GM10266 (cell line): ENCODE data around the gene OPRM1.

ENCODE experiments used
- DNase-seq: peaks from one replicate; pipeline ENCODE4 v3.0.0; 2012; ENCODE audit errors: extremely low spot score
- TF ChIP-seq, protein P1 (sequence below): IDR thresholded peaks from 2 replicates; pipeline ENCODE4 v1.5.1; 2012; ENCODE audit warnings: mild to moderate bottlenecking, low read depth; ENCODE audit not compliant: control insufficient read depth, insufficient read depth; ENCODE audit errors: missing control alignments

OPRM1 gene

GRCh38 chr6:154258064-154258757 is 219.2 kb downstream of the OPRM1 start:
- peak; percentile 53 for DNase-seq
- TF ChIP-seq, protein P1, sequence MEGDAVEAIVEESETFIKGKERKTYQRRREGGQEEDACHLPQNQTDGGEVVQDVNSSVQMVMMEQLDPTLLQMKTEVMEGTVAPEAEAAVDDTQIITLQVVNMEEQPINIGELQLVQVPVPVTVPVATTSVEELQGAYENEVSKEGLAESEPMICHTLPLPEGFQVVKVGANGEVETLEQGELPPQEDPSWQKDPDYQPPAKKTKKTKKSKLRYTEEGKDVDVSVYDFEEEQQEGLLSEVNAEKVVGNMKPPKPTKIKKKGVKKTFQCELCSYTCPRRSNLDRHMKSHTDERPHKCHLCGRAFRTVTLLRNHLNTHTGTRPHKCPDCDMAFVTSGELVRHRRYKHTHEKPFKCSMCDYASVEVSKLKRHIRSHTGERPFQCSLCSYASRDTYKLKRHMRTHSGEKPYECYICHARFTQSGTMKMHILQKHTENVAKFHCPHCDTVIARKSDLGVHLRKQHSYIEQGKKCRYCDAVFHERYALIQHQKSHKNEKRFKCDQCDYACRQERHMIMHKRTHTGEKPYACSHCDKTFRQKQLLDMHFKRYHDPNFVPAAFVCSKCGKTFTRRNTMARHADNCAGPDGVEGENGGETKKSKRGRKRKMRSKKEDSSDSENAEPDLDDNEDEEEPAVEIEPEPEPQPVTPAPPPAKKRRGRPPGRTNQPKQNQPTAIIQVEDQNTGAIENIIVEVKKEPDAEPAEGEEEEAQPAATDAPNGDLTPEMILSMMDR = no peak

GRCh38 chr6:154261688-154262397 is 222.8 kb downstream of the OPRM1 start:
- TF ChIP-seq, protein P1 = no peak
- DNase-seq = peak; percentile 48

DNA sequence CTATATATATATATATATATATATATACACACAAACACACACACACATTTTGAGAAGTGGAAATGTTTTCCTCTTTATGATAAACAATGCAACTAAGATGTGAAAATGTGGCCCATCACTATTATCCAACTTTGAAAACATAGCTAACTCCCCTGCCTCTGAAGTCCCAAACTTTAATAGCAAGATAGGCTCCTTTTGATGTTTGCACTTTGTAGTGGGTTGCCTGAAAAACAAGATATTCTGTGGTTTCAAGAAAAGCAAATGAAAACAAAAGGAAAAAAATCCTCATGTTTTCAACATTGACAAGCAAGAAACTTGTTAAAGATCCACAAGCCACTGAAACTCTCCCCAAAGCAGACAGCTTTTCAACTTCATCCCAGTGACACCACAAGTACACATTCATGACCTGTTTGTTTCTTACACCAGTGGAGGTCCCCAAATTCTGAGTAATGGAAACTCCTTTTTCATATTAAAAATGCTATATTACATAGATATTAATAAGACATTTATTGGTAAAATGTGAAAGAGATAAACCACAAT is 227.6 kb downstream of the OPRM1 start:
- DNase-seq = no peak
- TF ChIP-seq, protein P1 = no peak

- DNase-seq = no peak
- TF ChIP-seq, protein P1 = no peak
Observed at GRCh38 chr6:154267508-154268106, 228.6 kb downstream of the OPRM1 start.

GRCh38 chr6:154268486-154268885 is 229.4 kb downstream of the OPRM1 start:
- TF ChIP-seq, protein P1 = no peak
- DNase-seq = no peak

DNA sequence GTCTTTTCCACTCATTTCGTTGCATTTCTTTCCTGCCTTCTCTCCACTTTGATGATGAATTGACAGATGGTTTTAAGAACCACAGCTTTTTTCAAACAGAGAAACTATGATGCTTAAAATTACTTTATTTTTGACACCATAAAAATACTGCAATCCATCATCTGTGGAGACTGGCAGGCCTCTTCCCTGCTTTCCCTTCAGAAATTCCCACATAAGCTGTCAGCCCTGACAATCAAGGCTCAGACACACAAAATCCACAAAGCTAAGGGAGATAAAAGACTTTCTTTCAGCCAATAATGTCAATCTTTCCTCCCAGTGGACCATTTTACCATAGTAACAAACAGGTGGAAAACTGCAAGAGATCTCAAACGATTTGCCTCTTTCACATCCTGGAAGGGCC is 235.1 kb downstream of the OPRM1 start:
- DNase-seq = no peak
- TF ChIP-seq, protein P1 = no peak
